GM12873 (cell line): ENCODE results near the gene MRPL40.

Experiments used
- TF ChIP-seq, protein P1 (sequence below): IDR thresholded peaks from 2 replicates; pipeline ENCODE4 v1.5.1; 2012; ENCODE audit warnings: low read depth, mild to moderate bottlenecking, moderate library complexity, low read length, control low read depth; ENCODE audit not compliant: insufficient read depth; ENCODE audit errors: missing control alignments

Gene MRPL40

DNA sequence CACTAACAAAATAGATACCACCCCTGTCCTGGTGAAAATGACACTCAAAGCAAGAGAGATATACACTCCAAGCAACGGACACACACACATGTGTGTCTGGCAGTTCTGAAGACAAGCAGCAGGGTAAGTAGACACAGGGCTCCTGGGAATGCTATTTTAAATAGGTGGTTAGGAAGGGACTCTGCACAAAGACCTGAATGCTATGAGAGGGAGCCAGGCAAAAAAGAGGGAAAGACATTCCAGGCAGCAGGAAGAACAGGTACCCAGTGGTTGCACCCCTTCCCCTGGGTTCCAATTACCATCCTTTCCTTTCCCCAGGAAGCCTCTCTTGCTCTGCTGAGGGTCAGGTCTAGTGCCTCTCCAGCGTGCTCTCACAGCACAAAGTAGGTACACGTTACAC lies 43.7 kb downstream of the MRPL40 start:
- TF ChIP-seq, protein P1, sequence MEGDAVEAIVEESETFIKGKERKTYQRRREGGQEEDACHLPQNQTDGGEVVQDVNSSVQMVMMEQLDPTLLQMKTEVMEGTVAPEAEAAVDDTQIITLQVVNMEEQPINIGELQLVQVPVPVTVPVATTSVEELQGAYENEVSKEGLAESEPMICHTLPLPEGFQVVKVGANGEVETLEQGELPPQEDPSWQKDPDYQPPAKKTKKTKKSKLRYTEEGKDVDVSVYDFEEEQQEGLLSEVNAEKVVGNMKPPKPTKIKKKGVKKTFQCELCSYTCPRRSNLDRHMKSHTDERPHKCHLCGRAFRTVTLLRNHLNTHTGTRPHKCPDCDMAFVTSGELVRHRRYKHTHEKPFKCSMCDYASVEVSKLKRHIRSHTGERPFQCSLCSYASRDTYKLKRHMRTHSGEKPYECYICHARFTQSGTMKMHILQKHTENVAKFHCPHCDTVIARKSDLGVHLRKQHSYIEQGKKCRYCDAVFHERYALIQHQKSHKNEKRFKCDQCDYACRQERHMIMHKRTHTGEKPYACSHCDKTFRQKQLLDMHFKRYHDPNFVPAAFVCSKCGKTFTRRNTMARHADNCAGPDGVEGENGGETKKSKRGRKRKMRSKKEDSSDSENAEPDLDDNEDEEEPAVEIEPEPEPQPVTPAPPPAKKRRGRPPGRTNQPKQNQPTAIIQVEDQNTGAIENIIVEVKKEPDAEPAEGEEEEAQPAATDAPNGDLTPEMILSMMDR, result no peak

DNA sequence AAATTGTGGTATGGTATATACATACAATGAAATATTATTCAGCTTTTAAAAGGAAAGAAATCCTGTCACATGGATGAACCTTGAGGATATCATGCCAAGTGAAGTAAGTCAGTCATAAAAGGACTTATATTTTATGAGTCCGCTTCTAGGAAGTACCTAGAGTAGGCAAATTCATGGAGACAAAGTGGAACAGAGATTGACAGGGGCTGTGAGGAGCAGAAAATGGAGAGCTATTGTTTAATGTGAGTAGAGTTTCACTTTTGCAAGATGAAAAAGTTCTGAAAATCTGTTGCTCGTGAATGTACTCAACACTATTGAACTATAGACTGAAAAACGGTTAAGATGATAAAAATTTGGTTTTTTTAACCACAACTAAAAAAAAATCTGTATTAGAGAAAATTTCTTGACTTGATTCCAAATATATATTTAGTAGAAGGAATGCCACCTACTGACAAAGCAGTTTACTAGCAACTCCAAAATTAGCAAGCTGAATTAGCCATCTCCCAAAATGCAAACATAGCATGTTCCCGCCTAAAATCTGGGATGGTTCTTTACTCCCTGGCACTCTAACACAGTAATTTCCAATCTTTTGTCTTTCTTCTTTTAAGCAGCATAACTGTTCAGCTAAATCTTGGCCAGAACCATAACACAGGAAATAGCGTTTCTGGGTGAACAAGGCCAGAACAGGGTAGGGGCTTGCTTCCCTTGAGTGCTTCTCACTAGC lies 45.1 kb downstream of the MRPL40 start:
- TF ChIP-seq, protein P1, result no peak

DNA sequence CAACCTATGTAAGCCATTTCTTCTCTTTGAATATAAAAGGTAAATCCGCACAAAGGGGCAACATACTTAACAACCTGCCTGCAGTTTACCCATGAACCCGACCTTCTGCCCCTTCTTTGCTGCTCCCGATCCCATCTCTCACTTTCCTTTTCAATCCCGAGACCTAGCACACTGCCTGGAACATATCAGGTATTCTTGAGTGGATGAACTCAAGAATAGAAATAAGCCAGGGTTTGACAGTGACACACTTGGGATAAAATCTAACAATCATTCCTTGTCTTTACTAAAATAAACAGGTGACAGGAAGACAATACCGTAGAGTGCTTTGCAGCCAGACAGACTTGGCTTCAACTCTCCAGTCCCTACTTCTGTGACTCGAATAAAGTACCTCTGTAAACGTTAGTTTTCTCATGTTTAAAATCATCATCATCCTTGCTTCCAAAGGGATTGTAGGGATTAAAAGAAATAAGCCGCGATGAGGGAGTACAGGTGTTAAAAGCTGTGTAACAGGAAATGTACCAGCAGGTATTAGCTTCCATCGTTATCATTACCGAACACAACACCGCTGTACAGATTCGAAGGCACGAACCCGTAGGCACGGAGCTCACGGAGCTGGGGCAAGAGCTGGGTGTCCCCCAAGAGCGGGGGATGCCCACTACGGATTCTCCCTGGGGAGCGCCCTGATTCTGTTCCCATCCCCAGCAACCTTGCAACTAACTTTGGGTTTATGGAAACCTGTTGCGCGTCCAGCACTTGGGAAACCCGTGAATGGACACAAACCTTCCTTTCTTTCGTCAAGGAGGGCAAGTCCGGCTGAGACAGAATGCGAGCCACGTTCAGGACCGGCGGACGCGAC lies 45.9 kb downstream of the MRPL40 start:
- TF ChIP-seq, protein P1, result no peak

DNA sequence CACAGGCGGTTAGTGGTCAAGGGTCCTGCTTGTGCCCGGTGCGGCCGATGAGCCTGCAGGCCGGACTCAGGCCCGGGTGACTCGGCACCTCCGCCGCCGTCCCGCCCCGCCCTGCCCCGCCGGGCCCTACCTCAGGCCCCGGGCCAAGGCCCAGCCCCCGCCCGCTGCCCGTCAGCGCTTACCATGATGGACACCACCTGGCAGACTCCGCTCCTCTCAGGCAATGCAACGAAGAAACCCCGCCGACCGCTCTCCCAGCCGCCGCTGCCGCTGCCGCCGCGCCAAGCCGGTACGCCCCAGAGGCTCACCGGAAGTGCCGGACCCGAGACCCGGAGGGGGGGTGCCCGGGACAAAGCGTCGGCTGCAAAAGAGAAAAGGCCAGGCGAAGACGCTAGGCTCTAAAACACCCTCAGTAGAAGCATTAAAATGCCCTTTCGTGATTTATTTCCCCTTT lies 46.6 kb downstream of the MRPL40 start, which contains the start of gene UFD1:
TSS of gene UFD1 (minus strand) at position 293 of the 454 bp plus-strand sequence. CDS start at position 185, 108 bp downstream.
- TF ChIP-seq, protein P1, result no peak

DNA sequence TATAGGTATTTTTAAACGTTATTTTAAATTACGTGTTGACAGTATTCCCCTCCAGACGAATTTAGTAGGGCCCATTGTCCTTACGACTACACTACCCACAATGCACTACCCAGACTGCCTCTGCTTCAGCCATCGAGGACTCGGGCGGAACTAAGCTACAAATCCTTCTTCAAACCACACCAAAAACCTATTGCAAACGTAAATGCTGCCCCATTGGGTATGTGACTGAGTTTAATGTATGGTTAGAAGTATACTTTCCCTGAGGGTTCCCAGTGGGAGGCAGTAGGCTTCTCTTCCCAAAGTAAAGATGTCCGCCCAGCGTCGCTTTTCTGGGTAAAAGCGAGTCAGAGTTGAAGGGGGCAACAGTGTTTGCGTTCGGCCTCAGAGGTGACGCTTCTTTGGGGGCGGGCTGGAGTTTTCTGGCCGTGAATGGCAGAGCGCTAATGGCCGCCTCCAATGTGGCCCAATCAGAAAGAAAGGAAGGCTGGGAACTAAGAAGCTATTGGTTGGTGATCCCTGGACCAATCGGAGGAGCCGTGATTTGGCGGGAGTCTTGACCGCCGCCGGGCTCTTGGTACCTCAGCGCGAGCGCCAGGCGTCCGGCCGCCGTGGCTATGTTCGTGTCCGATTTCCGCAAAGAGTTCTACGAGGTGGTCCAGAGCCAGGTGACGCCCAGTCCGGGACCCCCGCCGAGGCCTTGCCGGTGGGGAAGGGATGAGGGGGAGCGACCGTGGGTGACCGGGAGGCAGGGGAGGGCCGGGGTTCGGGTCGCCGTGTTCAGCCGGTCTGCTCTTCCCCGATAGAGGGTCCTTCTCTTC lies 47.2 kb downstream of the MRPL40 start, which contains the start of gene CDC45:
TSS of gene CDC45 (plus strand) at position 566 of the 818 bp plus-strand sequence. CDS start at position 615, 49 bp downstream.
- TF ChIP-seq, protein P1, result no peak

DNA sequence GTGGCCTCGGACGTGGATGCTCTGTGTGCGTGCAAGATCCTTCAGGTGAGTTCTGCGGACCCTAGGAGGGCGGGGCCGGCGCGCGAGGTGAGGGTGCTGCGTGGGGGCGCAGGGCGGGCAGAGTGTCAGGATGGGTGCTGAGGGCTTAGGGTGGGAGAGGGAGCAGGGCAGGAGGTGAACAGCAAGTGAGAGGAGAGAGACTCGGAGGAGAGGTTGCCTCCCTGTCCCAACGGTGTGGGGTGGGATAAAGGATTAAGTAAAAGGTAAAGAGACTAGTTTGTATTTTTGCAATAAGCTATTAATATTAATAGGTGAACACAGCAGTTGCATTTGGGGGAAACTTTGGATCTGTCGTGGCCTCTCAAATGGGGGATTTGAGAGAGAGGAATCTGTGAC lies 47.8 kb downstream of the MRPL40 start:
- TF ChIP-seq, protein P1, result no peak
